BJ (cell line): ENCODE results near the gene MIER1. TPM values are rescaled to one million over a fixed set of nuclear protein-coding genes. Genes with fewer than 3 reads are reported as not detected.

Source experiments
- CTCF ChIA-PET: fragments of 350-600 bp; formaldehyde crosslinking; extraction: SDS; loops from one replicate; lab custom pipeline; 2021; ENCODE audit warnings: antibody characterized with exemption, inconsistent platforms; lab: Yijun Ruan, JAX
- POLR2A ChIA-PET: fragments of 300-600 bp; sonication (Branson Sonifier 250); formaldehyde crosslinking; extraction: SDS; loops from one replicate; lab custom pipeline; 2021; ENCODE audit warnings: antibody characterized with exemption; lab: Charles Lee
- DNase-seq: peaks from one replicate; pipeline ENCODE4 v3.0.0-alpha.2; 2011; ENCODE audit warnings: low read depth
- H3K27me3 ChIP-seq: 2 replicates; pipeline ENCODE4 v1.6.0; 2011; ENCODE audit warnings: low read length; ENCODE audit not compliant: control insufficient read depth, insufficient read depth
- H3K36me3 ChIP-seq: 2 replicates; pipeline ENCODE4 v1.5.1; 2011; ENCODE audit warnings: low read length; ENCODE audit not compliant: control insufficient read depth, insufficient read depth
- H3K4me3 ChIP-seq: 2 replicates; pipeline ENCODE4 v1.5.1; 2011; ENCODE audit warnings: low read depth, mild to moderate bottlenecking, control low read depth, low read length
- polyA plus RNA-seq: library from polyadenylated mRNA; depleted of rRNA; stranded (reverse); fragments of >200 nt; gene quantifications from 2 replicates; pipeline ENCODE4 v1.2.3, GENCODE V29; 2011
- TF ChIP-seq, protein P1 (sequence below): IDR thresholded peaks from 2 replicates; pipeline ENCODE4 v1.5.1; 2011; ENCODE audit warnings: low read depth, mild to moderate bottlenecking, control low read depth, inconsistent platforms, low read length, moderate library complexity; ENCODE audit not compliant: insufficient read depth

Gene MIER1
- polyA plus RNA-seq, 1 experiment, result 6.4 TPM

DNA sequence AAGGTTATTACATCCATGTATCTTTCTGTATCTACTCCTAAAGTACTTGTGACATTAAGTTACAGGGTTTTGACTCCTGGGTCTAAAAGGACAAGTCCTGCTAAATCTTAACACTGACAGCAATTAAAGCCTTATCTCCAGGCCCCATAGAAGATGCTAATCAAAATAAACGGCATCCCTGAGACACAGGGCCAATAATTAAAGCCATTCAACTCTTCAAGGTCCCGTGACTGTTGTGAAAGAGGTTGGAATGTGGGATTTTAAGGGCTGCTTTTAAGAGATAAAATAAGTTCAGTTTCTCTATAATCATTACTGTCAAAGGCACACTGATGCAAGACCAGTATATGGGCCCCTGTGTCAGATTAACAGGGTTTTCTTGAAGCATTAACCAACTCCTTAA is 8.5 kb upstream of the MIER1 start:
- POLR2A ChIA-PET, result no interaction called here
- TF ChIP-seq, protein P1, sequence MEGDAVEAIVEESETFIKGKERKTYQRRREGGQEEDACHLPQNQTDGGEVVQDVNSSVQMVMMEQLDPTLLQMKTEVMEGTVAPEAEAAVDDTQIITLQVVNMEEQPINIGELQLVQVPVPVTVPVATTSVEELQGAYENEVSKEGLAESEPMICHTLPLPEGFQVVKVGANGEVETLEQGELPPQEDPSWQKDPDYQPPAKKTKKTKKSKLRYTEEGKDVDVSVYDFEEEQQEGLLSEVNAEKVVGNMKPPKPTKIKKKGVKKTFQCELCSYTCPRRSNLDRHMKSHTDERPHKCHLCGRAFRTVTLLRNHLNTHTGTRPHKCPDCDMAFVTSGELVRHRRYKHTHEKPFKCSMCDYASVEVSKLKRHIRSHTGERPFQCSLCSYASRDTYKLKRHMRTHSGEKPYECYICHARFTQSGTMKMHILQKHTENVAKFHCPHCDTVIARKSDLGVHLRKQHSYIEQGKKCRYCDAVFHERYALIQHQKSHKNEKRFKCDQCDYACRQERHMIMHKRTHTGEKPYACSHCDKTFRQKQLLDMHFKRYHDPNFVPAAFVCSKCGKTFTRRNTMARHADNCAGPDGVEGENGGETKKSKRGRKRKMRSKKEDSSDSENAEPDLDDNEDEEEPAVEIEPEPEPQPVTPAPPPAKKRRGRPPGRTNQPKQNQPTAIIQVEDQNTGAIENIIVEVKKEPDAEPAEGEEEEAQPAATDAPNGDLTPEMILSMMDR, result no peak
- no peak for DNase-seq

DNA sequence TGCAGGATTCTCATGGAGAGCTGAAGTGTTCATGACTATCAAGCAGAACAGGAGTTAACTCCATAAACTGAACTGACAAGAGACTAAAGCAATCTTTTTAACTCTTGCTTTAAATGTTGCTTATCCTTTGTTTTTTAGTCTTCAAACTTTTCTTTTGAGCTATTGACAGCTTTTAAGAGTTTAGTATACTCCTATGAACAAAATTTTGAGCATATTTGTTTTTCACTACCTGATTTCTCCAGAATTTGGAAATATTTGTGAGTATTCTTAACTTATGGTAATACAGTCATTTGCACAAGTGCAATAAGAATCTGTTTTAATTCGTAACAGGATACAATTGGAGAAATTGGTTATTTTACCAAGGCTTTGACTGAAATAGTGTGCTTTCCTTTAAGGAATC is 7.3 kb upstream of the MIER1 start:
- no peak overlapping the region for H3K4me3 ChIP-seq
- no peaks in the 10 kb centered on the region for H3K36me3 ChIP-seq
- DNase-seq, result no peak
- POLR2A ChIA-PET, result no interaction called here
- no peaks in the 10 kb centered on the region for H3K27me3 ChIP-seq
- TF ChIP-seq, protein P1, result no peak
- CTCF ChIA-PET, result no interaction called here

More for the DNA sequence above, 8.5 kb upstream of the MIER1 start:
- Histone ChIP-seq H3K27me3 (no peaks in the 10 kb centered on the region), H3K4me3 (no peak overlapping the region), H3K36me3 (no peaks in the 10 kb centered on the region; the same call in 1 of the 2 replicates)
- CTCF ChIA-PET, result no interaction called here

DNA sequence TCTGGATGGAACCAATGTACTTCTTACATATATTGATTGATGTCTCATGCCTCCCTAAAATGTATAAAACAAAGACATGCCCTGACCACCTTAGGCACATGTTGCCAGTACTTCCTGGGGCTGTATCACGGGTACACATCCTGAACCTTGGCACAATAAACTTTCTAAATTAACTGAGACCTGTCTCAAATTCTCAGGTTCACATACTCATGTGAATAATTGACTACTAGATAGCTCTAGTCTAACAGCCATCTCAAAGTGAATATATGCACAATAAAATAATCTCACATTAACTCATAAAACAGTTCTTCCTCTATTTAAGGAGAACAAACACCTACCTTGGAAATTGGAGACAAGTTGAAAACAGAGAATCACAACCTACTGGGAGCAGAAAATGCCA is 5.7 kb upstream of the MIER1 start:
- TF ChIP-seq, protein P1, result no peak
- ChIA-PET POLR2A (no interaction called here), CTCF (no interaction called here)
- no peak for DNase-seq
- Histone ChIP-seq H3K36me3 (no peaks in the 10 kb centered on the region), H3K4me3 (no peak overlapping the region), H3K27me3 (no peaks in the 10 kb centered on the region)

DNA sequence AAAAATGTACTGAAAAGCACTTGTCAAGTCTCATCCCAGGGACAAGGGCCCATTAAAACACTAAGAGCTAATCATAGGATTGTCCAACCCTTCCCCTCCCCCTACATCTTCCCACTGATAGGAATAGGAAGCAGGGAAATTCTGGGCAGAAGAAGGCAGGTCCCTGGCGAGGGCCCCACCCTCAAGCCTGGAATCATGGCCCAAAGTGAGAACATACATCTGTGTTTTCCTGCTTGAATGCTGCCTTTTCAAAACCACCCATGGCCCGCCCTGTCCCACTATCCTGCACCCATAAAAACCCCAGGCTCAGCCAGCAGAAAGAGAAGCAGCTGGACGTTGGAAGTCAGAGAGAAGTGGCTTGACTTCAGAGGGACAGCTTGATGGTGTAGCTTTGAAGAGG is 5.0 kb upstream of the MIER1 start:
- TF ChIP-seq, protein P1, result no peak
- Histone ChIP-seq H3K27me3 (no peaks in the 10 kb centered on the region), H3K36me3 (no peaks in the 10 kb centered on the region), H3K4me3 (no peak overlapping the region)
- ChIA-PET POLR2A (no interaction called here), CTCF (no interaction called here)
- DNase-seq, result no peak

DNA sequence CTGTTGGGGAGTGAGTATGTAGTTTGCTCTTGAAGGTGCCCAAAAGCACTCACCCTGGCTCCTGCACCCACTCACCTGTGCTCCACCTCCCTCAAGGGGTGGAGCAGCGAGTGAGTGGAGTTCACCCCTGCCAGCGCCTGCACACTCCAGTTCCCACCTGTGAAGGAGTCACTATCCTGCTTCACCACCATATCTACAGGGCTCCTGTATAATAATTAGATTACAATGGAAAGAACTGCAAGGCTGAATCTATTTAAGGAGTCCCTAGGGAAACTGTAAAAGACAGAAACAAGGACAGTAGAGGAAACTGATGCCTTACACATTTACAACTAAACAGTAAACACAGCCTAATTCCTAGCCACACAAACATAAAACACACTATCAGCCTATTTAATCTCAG is 4.2 kb upstream of the MIER1 start:
- Histone ChIP-seq H3K4me3 (no peak overlapping the region), H3K36me3 (no peaks in the 10 kb centered on the region), H3K27me3 (no peaks in the 10 kb centered on the region)
- CTCF ChIA-PET, result no interaction called here
- POLR2A ChIA-PET, result no interaction called here
- no peak for DNase-seq
- TF ChIP-seq, protein P1, result no peak
